Natural killer cell (primary cell): ENCODE measurements around the gene LSM14A. TPM values are rescaled to one million over a fixed set of nuclear protein-coding genes. Genes with fewer than 3 reads are reported as not detected.
"Not testable (repeated sequence)": the region's sequence is repeated elsewhere in the genome, so short reads cannot be mapped to it uniquely, and the experiment has no call there.

ENCODE experiments used
- ATAC-seq, 3 donors: fragments of 150-1000 bp in 2 of 3; fragments of 200-7000 bp in 1 of 3; cut with Tn5 transposase; 1 replicate in 1 of 3; 2 replicates in 2 of 3; pipeline ENCODE4 v1.10.0; 2021; ENCODE audit warnings: mild to moderate bottlenecking in 2 of 3, moderate library complexity in 2 of 3
- DNase-seq, 2 donors: peaks; one replicate each; pipeline versions ENCODE4 v3.0.0 to v3.0.0-alpha.2; 2013 to 2021; ENCODE audit warnings: mixed read lengths in 1 of 2
- H3K27ac ChIP-seq: one replicate; pipeline ENCODE4 v1.5.1; 2013; ENCODE audit warnings: mild to moderate bottlenecking, low read length
- H3K27me3 ChIP-seq: one replicate; pipeline ENCODE4 v1.6.1; 2013; ENCODE audit warnings: low read length; ENCODE audit not compliant: control insufficient read depth, insufficient read depth
- H3K36me3 ChIP-seq: one replicate; pipeline ENCODE4 v1.6.1; 2013; ENCODE audit warnings: low read length; ENCODE audit not compliant: control insufficient read depth, insufficient read depth
- H3K4me1 ChIP-seq: one replicate; pipeline ENCODE4 v1.6.1; 2013; ENCODE audit warnings: low read length; ENCODE audit not compliant: control insufficient read depth, insufficient read depth
- H3K4me3 ChIP-seq: one replicate; pipeline ENCODE4 v1.5.1; 2013; ENCODE audit warnings: low read length
- H3K9me3 ChIP-seq: one replicate; pipeline ENCODE4 v1.6.1; 2013; ENCODE audit warnings: low read length; ENCODE audit not compliant: control insufficient read depth, insufficient read depth
- H3K27ac Mint-ChIP-seq, 2 donors: one replicate each; pipeline ENCODE4 v1.8.0; 2022; ENCODE audit warnings: mild to moderate bottlenecking in 2 of 2, mixed read lengths in 2 of 2, moderate library complexity in 1 of 2
- H3K27me3 Mint-ChIP-seq, 2 donors: one replicate each; pipeline ENCODE4 v1.8.0; 2022; ENCODE audit warnings: low read depth in 2 of 2, mixed read lengths in 2 of 2
- H3K36me3 Mint-ChIP-seq: one replicate; pipeline ENCODE4 v1.8.0; 2022; ENCODE audit warnings: mixed read lengths
- H3K4me1 Mint-ChIP-seq, 2 donors: one replicate each; pipeline ENCODE4 v1.8.0; 2022; ENCODE audit warnings: mixed read lengths in 2 of 2
- H3K4me3 Mint-ChIP-seq: one replicate; pipeline ENCODE4 v1.8.0; 2022; ENCODE audit warnings: mild to moderate bottlenecking, moderate library complexity, mixed read lengths
- H3K9me3 Mint-ChIP-seq, 2 donors: one replicate each; pipeline ENCODE4 v1.8.0; 2022; ENCODE audit warnings: mixed read lengths in 2 of 2
- CTCF ChIP-seq: fragments of 200-600 bp; IDR thresholded peaks from one replicate; pipeline ENCODE4 v1.8.0; 2022; ENCODE audit warnings: antibody characterized with exemption
- WGBS: methylation state at CpG from one replicate; pipeline ENCODE4 v1.1.7; 2013; ENCODE audit warnings: missing lambda C conversion rate; ENCODE audit not compliant: insufficient coverage; 5-methylcytosine and 5-hydroxymethylcytosine counted together
- intact Hi-C: fragments of 100-400 bp; cut with micrococcal nuclease; formaldehyde crosslinking; loops from one replicate; pipeline ENCODE4 v1.14.2; 2022
- total RNA-seq, 4 donors: library from RNA; stranded (reverse); fragments of 120-200 nt in 1 of 4; gene quantifications; one replicate each; pipeline versions ENCODE4 v1.2.3 to v1.2.4, GENCODE V29; 2013 to 2022

LSM14A gene
- total RNA-seq, 3 donors from 2014 or later (not counting 1 experiment from before 2014, with no cell fraction given): 201 to 246 (median 202) TPM

- no peak overlapping the region for H3K4me3 Mint-ChIP-seq
- no peaks in the 10 kb centered on the region for H3K9me3 Mint-ChIP-seq
- intact Hi-C loops: no loop called here
These were observed 42.8 kb downstream of the LSM14A start for GRCh38 chr19:34215006-34215665.

DNA sequence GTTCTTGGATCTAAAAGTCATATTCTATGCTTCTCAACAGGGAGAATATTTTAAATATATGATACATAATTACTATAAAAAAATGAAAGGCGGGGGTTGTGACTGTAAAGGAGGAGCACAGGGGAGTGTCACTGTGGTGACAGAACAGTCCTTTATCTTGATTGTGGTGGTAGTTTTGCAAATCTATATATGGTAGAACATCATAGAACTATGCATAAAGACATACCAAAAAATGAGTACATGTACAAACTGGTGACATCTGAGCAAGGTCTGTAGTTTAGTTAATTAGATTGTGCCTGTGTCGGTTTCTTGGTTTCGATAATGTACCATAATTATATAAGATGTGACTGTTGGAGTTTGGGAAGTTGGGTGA is 43.3 kb downstream of the LSM14A start:
- no peak for DNase-seq
- no peak for ATAC-seq

More at GRCh38 chr19:34215006-34215665, 42.8 kb downstream of the LSM14A start:
- H3K4me1 ChIP-seq: peaks cover 10% of the 10 kb centered on the region
- no peak overlapping the region for H3K4me3 ChIP-seq
- no peaks in the 10 kb centered on the region for H3K9me3 ChIP-seq
- DNase-seq (no peak), ATAC-seq (no peak)
- peaks cover 35% of the 10 kb centered on the region for H3K36me3 ChIP-seq
- no peak for TF ChIP-seq CTCF
- peaks cover 21 to 22% of the 10 kb centered on the region in 2 donors for H3K4me1 Mint-ChIP-seq
- H3K27me3 ChIP-seq: no peaks in the 10 kb centered on the region
- H3K27ac Mint-ChIP-seq: peak overlapping the region in 1 of 2 donors; percentile 20
- H3K27me3 Mint-ChIP-seq: no peaks in the 10 kb centered on the region
- 92% methylated on average over 3 of the region's 3 CpGs for WGBS
- no peaks in the 10 kb centered on the region for H3K36me3 Mint-ChIP-seq
- no peak overlapping the region for H3K27ac ChIP-seq

GRCh38 chr19:34216745-34217219 is 44.5 kb downstream of the LSM14A start:
- DNase-seq, H3K27me3 ChIP-seq, H3K27ac Mint-ChIP-seq, H3K27ac ChIP-seq, H3K4me3 Mint-ChIP-seq, H3K27me3 Mint-ChIP-seq, H3K9me3 Mint-ChIP-seq, ATAC-seq, H3K36me3 Mint-ChIP-seq, H3K9me3 ChIP-seq, intact Hi-C loops, H3K4me3 ChIP-seq: not testable (repeated sequence)
- 81% methylated on average over 12 of the region's 14 CpGs for WGBS
- Histone ChIP-seq H3K4me1 (peaks cover 10% of the 10 kb centered on the region), H3K36me3 (peaks cover 31% of the 10 kb centered on the region)
- H3K4me1 Mint-ChIP-seq: peaks cover 25 to 27% of the 10 kb centered on the region in 2 donors

More for the DNA sequence above, 43.3 kb downstream of the LSM14A start:
- WGBS: 100% methylated on average over 3 of the region's 3 CpGs
- no peak for TF ChIP-seq CTCF
- peaks cover 10% of the 10 kb centered on the region for H3K4me1 ChIP-seq
- no peak overlapping the region for H3K27ac ChIP-seq
- Mint-ChIP-seq H3K4me1 (peaks cover 24 to 25% of the 10 kb centered on the region in 2 donors), H3K4me3 (no peak overlapping the region), H3K9me3 (no peaks in the 10 kb centered on the region), H3K27me3 (no peaks in the 10 kb centered on the region), H3K27ac (peak overlapping the region in 1 of 2 donors; percentile 20), H3K36me3 (no peaks in the 10 kb centered on the region)
- H3K9me3 ChIP-seq: no peaks in the 10 kb centered on the region
- H3K36me3 ChIP-seq: peaks cover 31% of the 10 kb centered on the region
- H3K27me3 ChIP-seq: no peaks in the 10 kb centered on the region
- H3K4me3 ChIP-seq: no peak overlapping the region
- intact Hi-C loops: no loop called here

DNA sequence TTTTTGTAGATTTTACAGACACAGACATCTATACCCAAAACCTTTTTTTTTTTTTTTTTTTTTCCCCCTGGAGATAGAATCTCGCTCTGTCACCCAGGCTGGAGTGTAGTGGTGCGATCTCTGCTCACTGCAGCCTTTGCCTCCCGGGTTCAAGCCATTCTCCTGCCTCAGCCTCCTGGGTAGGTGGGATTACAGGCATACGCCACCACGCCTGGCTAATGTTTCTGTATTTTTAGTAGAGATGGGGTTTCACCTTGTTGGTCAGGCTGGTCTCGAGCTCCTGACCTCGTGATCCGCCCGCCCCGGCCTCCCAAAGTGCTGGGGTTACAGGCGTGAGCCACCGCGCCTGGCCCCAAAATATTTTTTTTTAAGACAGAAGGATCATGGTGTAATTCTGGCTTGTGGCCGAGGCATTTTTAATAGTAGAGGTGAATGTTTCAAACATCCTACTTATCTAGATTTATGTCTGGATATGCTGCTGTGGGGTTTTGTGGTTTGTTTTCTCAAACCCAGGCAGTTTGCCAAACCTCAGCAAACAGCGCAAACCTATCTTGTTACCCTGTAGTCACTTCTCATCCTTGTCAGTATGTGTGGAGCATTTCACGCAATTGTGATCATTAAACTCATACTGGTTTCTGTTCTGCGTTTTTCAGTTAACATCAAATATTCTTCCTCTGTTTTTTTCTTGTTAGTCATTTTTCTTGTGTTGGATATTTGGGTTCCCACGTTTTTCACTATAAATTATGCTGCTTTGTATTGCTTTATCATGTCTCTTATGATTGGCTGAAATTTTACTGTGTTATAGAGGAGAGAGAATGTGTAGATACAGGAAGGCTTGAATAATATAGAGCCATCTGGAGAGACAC is 45.9 kb downstream of the LSM14A start:
- no peak for TF ChIP-seq CTCF
- Histone ChIP-seq H3K27me3 (no peaks in the 10 kb centered on the region), H3K4me3 (no peak overlapping the region), H3K36me3 (peaks cover 38% of the 10 kb centered on the region), H3K27ac (peak overlapping the region; percentile 52), H3K9me3 (no peaks in the 10 kb centered on the region), H3K4me1 (peaks cover 10% of the 10 kb centered on the region)
- DNase-seq (peak; percentile 32 to 94), ATAC-seq (peak; percentile 77 to 85 (median 83))
- intact Hi-C loops: loop anchor here (2.0 kb wide), 1 partner anchor 45 kb away; the partner anchor contains the start of gene LSM14A
- Mint-ChIP-seq H3K27ac (peak overlapping the region; percentile 57 to 68), H3K36me3 (no peaks in the 10 kb centered on the region), H3K4me1 (peaks cover 25 to 30% of the 10 kb centered on the region in 2 donors), H3K27me3 (no peaks in the 10 kb centered on the region), H3K4me3 (peak overlapping the region; percentile 14), H3K9me3 (no peaks in the 10 kb centered on the region)
- WGBS: 18% methylated on average over 16 of the region's 18 CpGs
